HepG2 (cell line): Measurements from ENCODE around the gene DCAF15. TPM values are rescaled to one million over a fixed set of nuclear protein-coding genes. Genes with fewer than 3 reads are reported as not detected.

Experiments
- ATAC-seq: fragments of 200-7000 bp; cut with Tn5 transposase; 3 replicates; pipeline ENCODE4 v1.9.1; 2020; ENCODE audit warnings: mild to moderate bottlenecking, moderate library complexity
- BruUV-seq: library from RNA; stranded (reverse); fragments of 400-500 nt; replicated peaks from 2 replicates; lab custom pipeline; 2021; lab: Mats Ljungman, UMichigan
- CTCF ChIA-PET: fragments of 300-600 bp; formaldehyde crosslinking; extraction: SDS; loops from one replicate; lab custom pipeline; 2021; ENCODE audit warnings: low total read pairs, inconsistent platforms, low intra/inter-chr PET ratio; lab: Yijun Ruan, JAX
- POLR2A ChIA-PET: fragments of 350-600 bp; sonication (Branson Sonifier 250); formaldehyde crosslinking; loops from one replicate; lab custom pipeline; 2020; ENCODE audit warnings: antibody characterized with exemption, inconsistent platforms; lab: Yijun Ruan, JAX
- DNase-seq: peaks from one replicate; pipeline ENCODE4 v3.0.0-alpha.2; 2015; ENCODE audit warnings: low spot score
- FAIRE-seq: peaks from 3 replicates; lab custom pipeline; 2011; peaks lifted over from hg19 to GRCh38; lab: Jason Lieb, UNC
- H2AFZ ChIP-seq: one replicate; pipeline ENCODE4 v1.6.1; 2011; ENCODE audit warnings: low read length, inconsistent platforms
- H3K27ac ChIP-seq: fragments of 300-600 bp; 3 replicates; pipeline ENCODE4 v1.8.0; 2011; ENCODE audit warnings: mixed run types, mild to moderate bottlenecking, mixed read lengths, low read length, inconsistent platforms; ENCODE audit not compliant: insufficient read depth; ENCODE audit errors: extremely low read length
- H3K27me3 ChIP-seq, 2 experiments: fragments of 200-600 bp in 1 of 2; 2 replicates in 1 of 2; 3 replicates in 1 of 2; pipeline versions ENCODE4 v1.6.0 to v1.8.0; 2011; ENCODE audit warnings: low read length in 2 of 2, mild to moderate bottlenecking in 2 of 2, moderate library complexity in 2 of 2, inconsistent platforms in 1 of 2; ENCODE audit not compliant: insufficient read depth in 2 of 2, control insufficient read depth in 1 of 2
- H3K36me3 ChIP-seq, 2 experiments: fragments of 200-600 bp in 1 of 2; replicated peaks in 1 of 2; 2 replicates in 1 of 2; 3 replicates in 1 of 2; pipeline versions ENCODE4 v1.5.1 to v1.8.0; 2011; ENCODE audit warnings: low read length in 2 of 2, inconsistent platforms in 1 of 2; ENCODE audit not compliant: insufficient read depth in 2 of 2, control insufficient read depth in 1 of 2
- H3K4me1 ChIP-seq: 2 replicates; pipeline ENCODE4 v1.5.1; 2012; ENCODE audit warnings: low read length, inconsistent platforms; ENCODE audit not compliant: insufficient read depth
- H3K4me2 ChIP-seq: 2 replicates; pipeline ENCODE4 v1.6.0; 2011; ENCODE audit warnings: low read depth, low read length, inconsistent platforms
- H3K4me3 ChIP-seq, 3 experiments: fragments of 200-600 bp in 1 of 3; sonication (generic), shearing (Covaris generic) in 1 of 3; replicated peaks in 1 of 3; 2 replicates each; pipeline ENCODE4 v1.5.1; 2011 to 2016; ENCODE audit warnings: low read length in 3 of 3, inconsistent platforms in 2 of 3, low read depth in 2 of 3, mild to moderate bottlenecking in 2 of 3, control low read depth in 1 of 3, mixed read lengths in 1 of 3; ENCODE audit not compliant: insufficient read depth in 1 of 3
- H3K79me2 ChIP-seq: one replicate; pipeline ENCODE4 v1.6.1; 2011; ENCODE audit warnings: low read length, inconsistent platforms; ENCODE audit not compliant: insufficient read depth
- H3K9ac ChIP-seq: 2 replicates; pipeline ENCODE4 v1.6.0; 2011; ENCODE audit warnings: mild to moderate bottlenecking, low read depth, low read length, inconsistent platforms; ENCODE audit not compliant: insufficient read depth
- H3K9me3 ChIP-seq: 2 replicates; pipeline ENCODE4 v1.5.1; 2012; ENCODE audit warnings: mild to moderate bottlenecking, low read length
- H4K20me1 ChIP-seq: 2 replicates; pipeline ENCODE4 v1.6.0; 2011; ENCODE audit warnings: inconsistent platforms, mild to moderate bottlenecking, low read length, moderate library complexity; ENCODE audit not compliant: insufficient read depth
- ARNTL ChIP-seq: sonication (generic); formaldehyde crosslinking; IDR thresholded peaks from 2 replicates; pipeline ENCODE4 v1.4.0; 2020; ENCODE audit warnings: mild to moderate bottlenecking, missing genetic modification reagents
- CEBPZ ChIP-seq: IDR thresholded peaks from 2 replicates; pipeline ENCODE4 v1.6.1; 2012; ENCODE audit warnings: low read length, improper control_type of control experiment
- HOMEZ ChIP-seq: IDR thresholded peaks from 2 replicates; pipeline ENCODE4 v1.6.1; 2016; ENCODE audit warnings: low read depth
- KDM2A ChIP-seq: sonication (generic); formaldehyde crosslinking; IDR thresholded peaks from 2 replicates; pipeline ENCODE4 v1.4.0; 2020; ENCODE audit warnings: low read depth, missing genetic modification reagents, borderline replicate concordance
- NFYB ChIP-seq: sonication (generic); formaldehyde crosslinking; IDR thresholded peaks from 2 replicates; pipeline ENCODE4 v1.4.0; 2020; ENCODE audit warnings: missing genetic modification reagents
- NFYC ChIP-seq: IDR thresholded peaks from 2 replicates; pipeline ENCODE4 v1.6.1; 2016; ENCODE audit warnings: missing genetic modification reagents, missing compliant biosample characterization
- SNAPC2 ChIP-seq: sonication (generic); formaldehyde crosslinking; IDR thresholded peaks from 2 replicates; pipeline ENCODE4 v1.8.1; 2022; ENCODE audit warnings: mild to moderate bottlenecking, missing genetic modification reagents
- TFAP4 ChIP-seq: sonication (generic); IDR thresholded peaks from 2 replicates; pipeline ENCODE4 v1.6.1; 2016; ENCODE audit warnings: low read depth, borderline replicate concordance
- TRIM24 ChIP-seq: sonication (generic); formaldehyde crosslinking; IDR thresholded peaks from 2 replicates; pipeline ENCODE4 v1.8.0; 2022; ENCODE audit warnings: mild to moderate bottlenecking, missing genetic modification reagents
- USF2 ChIP-seq, 2 experiments: sonication (generic) in 1 of 2; formaldehyde crosslinking in 1 of 2; IDR thresholded peaks; 2 replicates each; pipeline versions ENCODE4 v1.5.1 to v1.6.1; 2011 to 2020; ENCODE audit warnings: borderline replicate concordance in 1 of 2, low read depth in 1 of 2, low read length in 1 of 2, mild to moderate bottlenecking in 1 of 2, missing genetic modification reagents in 1 of 2, moderate library complexity in 1 of 2
- ZBTB2 ChIP-seq: sonication (generic); formaldehyde crosslinking; IDR thresholded peaks from 2 replicates; pipeline ENCODE4 v1.8.0; 2022; ENCODE audit warnings: low read depth, missing genetic modification reagents
- ZNF121 ChIP-seq: sonication (generic); formaldehyde crosslinking; IDR thresholded peaks from 2 replicates; pipeline ENCODE4 v1.5.0; 2020; ENCODE audit warnings: mild to moderate bottlenecking, missing genetic modification reagents
- ZNF329 ChIP-seq: sonication (generic); formaldehyde crosslinking; IDR thresholded peaks from 2 replicates; pipeline ENCODE4 v1.9.0; 2021; ENCODE audit warnings: low read depth, mild to moderate bottlenecking, missing genetic modification reagents
- ZNF672 ChIP-seq: sonication (generic); formaldehyde crosslinking; IDR thresholded peaks from 2 replicates; pipeline ENCODE4 v1.8.1; 2022; ENCODE audit warnings: missing genetic modification reagents
- WGBS: methylation state at CpG from one replicate; pipeline ENCODE4 v1.1.6; 2017; ENCODE audit warnings: low lambda C conversion rate; 5-methylcytosine and 5-hydroxymethylcytosine counted together
- in situ Hi-C: cut with HindIII; loops from 2 replicates; pipeline ENCODE4 v1.10.0; 2017; ENCODE audit warnings: low pct_unique_long_range_greater_than_20kb; ENCODE audit not compliant: extremely low pct_ligation_motif_present
- intact Hi-C: fragments of 100-400 bp; cut with micrococcal nuclease; formaldehyde crosslinking; loops from one replicate; pipeline ENCODE4 v1.10.0; 2022; ENCODE audit not compliant: unreplicated experiment
- polyA plus RNA-seq, 8 experiments: library from polyadenylated mRNA; depleted of rRNA in 3 of 8; stranded (reverse) in 7 of 8; unstranded in 1 of 8; fragments of >200 nt; fragmentation: Illumina TruSeq in 4 of 8; extraction: Trizol in 4 of 8; gene quantifications; 2 replicates each; pipeline versions ENCODE4 v1.2.1 to v1.2.3, GENCODE V29; 2011 to 2016; ENCODE audit warnings: low read depth in 4 of 8, missing spikeins in 1 of 8, mixed read lengths in 1 of 8; ENCODE audit not compliant: insufficient read depth in 1 of 8
- total RNA-seq, 5 experiments: library from RNA; depleted of rRNA; stranded (reverse); fragments of >200 nt; fragmentation: Illumina TruSeq; extraction: Trizol; gene quantifications; 2 replicates each; pipeline ENCODE4 v1.2.3, GENCODE V29; 2016; ENCODE audit warnings: low read depth in 1 of 5

DCAF15 gene
- total and polyA plus RNA-seq, 2 of the 13 experiments (the other 11 are each of a cell fraction or from before 2014, with no cell fraction given), result 13.6 to 14.0 TPM

GRCh38 chr19:13942023-13942684, 10.2 kb upstream of the DCAF15 start:
- Histone ChIP-seq H2AFZ (no peak overlapping the region), H3K4me2 (no peak overlapping the region), H3K27me3 (peaks cover 4 to 10% of the 10 kb centered on the region in 2 experiments; a peak in 3 of 5 replicates), H3K9ac (no peak overlapping the region), H3K4me3 (no peak overlapping the region), H4K20me1 (no peaks in the 10 kb centered on the region), H3K9me3 (no peaks in the 10 kb centered on the region), H3K4me1 (0 out of 2 replicates have a peak, but pooled peaks cover 4% of the 10 kb centered on the region), H3K27ac (no peak overlapping the region), H3K79me2 (no peaks in the 10 kb centered on the region), H3K36me3 (no peaks in the 10 kb centered on the region)
- DNase-seq, result no peak
- no peak for FAIRE-seq
- no TSS peak for BruUV-seq
- ChIA-PET CTCF (no interaction called here), POLR2A (no interaction called here)
- intact Hi-C loops, result no loop called here
- in situ Hi-C loops, result no loop called here
- 50% methylated on average over 1 of the region's 1 CpG for WGBS
- ATAC-seq, result no peak; the same call in 2 of the 3 replicates
- no peak for TF ChIP-seq ZNF672 (CRISPR knock-in tag)
- TF ChIP-seq ARNTL, result no peak
- no peak for TF ChIP-seq CEBPZ
- TF ChIP-seq TRIM24, result no peak
- no peak for TF ChIP-seq ZBTB2
- peak; percentile 51; the same call in 1 of the 2 replicates for TF ChIP-seq USF2 (IDR thresholded peaks at IDR 0.05; ENCODE audit: low read depth, low read length)
- TF ChIP-seq USF2 (CRISPR knock-in tag; IDR thresholded peaks at IDR 0.05; ENCODE audit: borderline replicate concordance), result peak; percentile 60; the same call in 1 of the 2 replicates
- peak; percentile 69 for TF ChIP-seq NFYC (CRISPR knock-in tag)
- peak; percentile 62 for TF ChIP-seq NFYB
- no peak for TF ChIP-seq KDM2A
- no peak for TF ChIP-seq TFAP4
- no peak for TF ChIP-seq HOMEZ (CRISPR knock-in tag)
- no peak for TF ChIP-seq SNAPC2 (CRISPR knock-in tag)
- TF ChIP-seq ZNF121, result peak; percentile 76
- peak; percentile 97 for TF ChIP-seq ZNF329
